Measurements from ENCODE around the gene PRPH. TPM values are rescaled to one million over a fixed set of nuclear protein-coding genes. Genes with fewer than 3 reads are reported as not detected.

The PRPH gene
- total and polyA plus RNA-seq, 2 donors: 9.1 to 24.8 TPM

- Histone ChIP-seq H3K4me3 (ENCODE audit: low read depth, low read length) (peak overlapping the region; percentile 33), H3K36me3 (ENCODE audit: insufficient read depth) (no peaks in the 10 kb centered on the region), H3K27ac (ENCODE audit: low read depth) (no peak overlapping the region), H3K4me1 (ENCODE audit: insufficient read depth) (peaks cover 6% of the 10 kb centered on the region)
- no peak for DNase-seq (ENCODE audit: extremely low spot score)
- 3% methylated on average over 61 of the region's 61 CpGs for WGBS
Observed at GRCh38 chr12:49345825-49346658, 51.1 kb downstream of the PRPH start.

- Histone ChIP-seq H3K4me3 (ENCODE audit: low read depth, low read length) (peak within 1 kb of the TSS; percentile 33), H3K4me1 (ENCODE audit: insufficient read depth) (peaks cover 6% of the 10 kb centered on the region), H3K27ac (ENCODE audit: low read depth) (no peak within 1 kb of the TSS), H3K36me3 (ENCODE audit: insufficient read depth) (no peaks in the 10 kb centered on the region)
- 4% methylated on average over 47 of the region's 47 CpGs for WGBS
- DNase-seq (ENCODE audit: extremely low spot score): no peak
Observed at GRCh38 chr12:49346659-49347310, 51.8 kb downstream of the PRPH start, which contains the start of gene DNAJC22. Gene DNAJC22 (plus strand): TSS chr12:49346888. CDS start chr12:49348873, 1,985 bp downstream.

- WGBS: 11% methylated on average over 37 of the region's 37 CpGs
- H3K27ac ChIP-seq (ENCODE audit: low read depth): no peak overlapping the region
- H3K4me1 ChIP-seq (ENCODE audit: insufficient read depth): peaks cover 6% of the 10 kb centered on the region
- no peak for DNase-seq (ENCODE audit: extremely low spot score)
- H3K4me3 ChIP-seq (ENCODE audit: low read depth, low read length): peak overlapping the region; percentile 23
- no peaks in the 10 kb centered on the region for H3K36me3 ChIP-seq (ENCODE audit: insufficient read depth)
Observed at GRCh38 chr12:49347311-49348193, 52.6 kb downstream of the PRPH start.

Other genes starting within 250 kb of the PRPH start
- 30.5 TPM for gene KMT2D, start 234.4 kb upstream of the PRPH start, total RNA-seq
- 22.0 TPM for gene KMT2D, start 234.4 kb upstream of the PRPH start, polyA plus RNA-seq
- gene RHEBL1, start 225.2 kb upstream of the PRPH start, total RNA-seq: not detected
- 0.68 TPM for gene RHEBL1, start 225.2 kb upstream of the PRPH start, polyA plus RNA-seq
- 2.3 TPM for gene DHH, start 200.3 kb upstream of the PRPH start, total RNA-seq
- gene DHH, start 200.3 kb upstream of the PRPH start, polyA plus RNA-seq: 2.7 TPM
- gene LMBR1L, start 184.3 kb upstream of the PRPH start, total RNA-seq: 52.4 TPM
- 53.9 TPM for gene LMBR1L, start 184.3 kb upstream of the PRPH start, polyA plus RNA-seq
- 941 TPM for gene TUBA1B, start 163.8 kb upstream of the PRPH start, total RNA-seq
- 999 TPM for gene TUBA1B, start 163.8 kb upstream of the PRPH start, polyA plus RNA-seq
- 645 TPM for gene TUBA1A, start 106.1 kb upstream of the PRPH start, total RNA-seq
- gene TUBA1A, start 106.1 kb upstream of the PRPH start, polyA plus RNA-seq: 683 TPM
- 62.8 TPM for gene TUBA1C, start 30.1 kb upstream of the PRPH start, total RNA-seq
- 248 TPM for gene TUBA1C, start 30.1 kb upstream of the PRPH start, polyA plus RNA-seq
- gene TROAP, start 28.1 kb downstream of the PRPH start, total RNA-seq: 10.4 TPM
- 0.48 TPM for gene TROAP, start 28.1 kb downstream of the PRPH start, polyA plus RNA-seq
- not detected for gene C1QL4, start 42.0 kb downstream of the PRPH start, total RNA-seq
- not detected for gene C1QL4, start 42.0 kb downstream of the PRPH start, polyA plus RNA-seq
- gene DNAJC22, start 51.7 kb downstream of the PRPH start, total RNA-seq: 1.0 TPM
- 0.03 TPM for gene DNAJC22, start 51.7 kb downstream of the PRPH start, polyA plus RNA-seq
- gene SPATS2, start 72.3 kb downstream of the PRPH start, total RNA-seq: 52.8 TPM
- gene SPATS2, start 72.3 kb downstream of the PRPH start, polyA plus RNA-seq: 11.5 TPM
- gene KCNH3, start 243.9 kb downstream of the PRPH start, total RNA-seq: 0.58 TPM
- gene KCNH3, start 243.9 kb downstream of the PRPH start, polyA plus RNA-seq: 0.28 TPM